Measurements from ENCODE around the gene KLHL33.

KLHL33 gene

GRCh38 chr14:20435582-20436362 is at the start of gene KLHL33:
Gene KLHL33, minus strand, starts transcription at chr14:20436166. Its CDS starts 355 bp downstream, at chr14:20435811.
- no peak for TF ChIP-seq CTCF (IDR thresholded peaks at IDR 0.05)

GRCh38 chr14:20482382-20482781 is 46.4 kb upstream of the KLHL33 start:
- no peak for DNase-seq (ENCODE audit: low spot score)
- Histone ChIP-seq H3K27ac (no peak overlapping the region), H3K4me3 (no peak overlapping the region)
- TF ChIP-seq CTCF (IDR thresholded peaks at IDR 0.05): no peak

More at GRCh38 chr14:20435582-20436362, at the start of gene KLHL33:
- peak within 1 kb of the TSS; percentile 61 for H3K4me3 ChIP-seq
- no peak for DNase-seq (ENCODE audit: low spot score)
- peak within 1 kb of the TSS in 1 of 2 donors; percentile 64 for H3K27ac ChIP-seq

- DNase-seq (ENCODE audit: low spot score): no peak
These were observed 42.9 kb upstream of the KLHL33 start for GRCh38 chr14:20478894-20479293.

GRCh38 chr14:20477211-20477876 is 41.4 kb upstream of the KLHL33 start:
- no peak for DNase-seq (ENCODE audit: low spot score)
- H3K27ac ChIP-seq: peak overlapping the region in 1 of 2 donors; percentile 31
- TF ChIP-seq CTCF (IDR thresholded peaks at IDR 0.05): no peak

More at GRCh38 chr14:20478894-20479293, 42.9 kb upstream of the KLHL33 start:
- Histone ChIP-seq H3K27ac (no peak overlapping the region), H3K4me3 (no peak overlapping the region)
- TF ChIP-seq CTCF (IDR thresholded peaks at IDR 0.05): no peak

GRCh38 chr14:20476776-20477175 is 40.8 kb upstream of the KLHL33 start:
- DNase-seq (ENCODE audit: low spot score): no peak
- H3K4me3 ChIP-seq: no peak overlapping the region
- no peak for TF ChIP-seq CTCF (IDR thresholded peaks at IDR 0.05)
- H3K27ac ChIP-seq: peak overlapping the region in 1 of 2 donors; percentile 2

More at GRCh38 chr14:20477211-20477876, 41.4 kb upstream of the KLHL33 start:
- no peak overlapping the region for H3K4me3 ChIP-seq

- no peak overlapping the region for H3K27ac ChIP-seq
- no peak for DNase-seq (ENCODE audit: low spot score)
- no peak for TF ChIP-seq CTCF (IDR thresholded peaks at IDR 0.05)
- no peak overlapping the region for H3K4me3 ChIP-seq
These were observed 36.7 kb upstream of the KLHL33 start for GRCh38 chr14:20472536-20473169.

Data from coronary artery (tissue), 2 donors.